ENCODE measurements around the gene JAZF1.
"Not testable (repeated sequence)": the region's sequence is repeated elsewhere in the genome, so short reads cannot be mapped to it uniquely, and the experiment has no call there.

Gene JAZF1

DNA sequence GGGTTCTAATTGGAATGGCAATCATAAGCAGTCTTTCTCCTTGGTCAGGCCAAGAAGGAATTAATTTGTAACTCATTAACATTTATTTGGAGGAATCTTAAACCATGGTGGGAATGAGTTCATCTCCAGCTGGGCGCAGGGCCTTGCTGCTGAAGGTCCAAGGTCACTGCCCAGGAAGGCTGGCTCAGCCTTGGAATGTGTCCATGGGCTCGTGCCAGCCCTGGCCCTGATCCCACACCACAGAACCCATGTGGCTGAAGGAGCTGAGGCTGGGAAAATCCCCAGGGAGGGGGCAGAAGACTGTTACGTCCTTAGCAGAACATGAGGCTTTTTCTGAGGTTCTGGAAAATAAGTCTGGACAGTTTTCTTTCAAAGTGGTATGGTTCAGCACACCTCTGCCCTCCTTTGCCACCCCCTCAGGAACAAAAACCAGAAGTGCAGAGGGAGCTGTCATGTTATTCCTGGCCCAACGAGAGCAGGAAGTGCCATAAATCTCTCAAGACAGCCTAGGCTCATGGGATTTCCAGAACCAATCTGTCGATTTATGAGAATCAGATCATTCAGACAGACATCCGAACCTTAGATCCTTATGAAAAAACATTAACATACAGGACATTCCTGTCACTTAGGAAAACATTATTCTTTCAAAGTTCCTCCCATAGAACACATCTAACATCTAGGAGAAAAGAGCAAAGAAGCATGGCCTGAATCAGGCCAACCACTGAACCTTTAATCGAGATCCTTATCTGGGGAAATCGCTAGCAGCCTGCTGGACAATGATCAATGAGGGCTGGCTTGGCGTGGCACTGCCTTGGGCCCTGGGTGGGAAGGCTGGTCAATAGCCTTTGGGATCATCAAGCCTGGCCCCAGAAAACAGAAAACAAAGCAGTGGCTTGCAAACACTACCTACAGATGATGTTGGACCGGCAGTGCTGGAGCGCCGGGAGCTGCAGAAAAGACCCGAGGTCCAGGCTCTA is 306.3 kb downstream of the JAZF1 start:
- DNase-seq (ENCODE audit: low spot score) = peak; percentile 63

DNA sequence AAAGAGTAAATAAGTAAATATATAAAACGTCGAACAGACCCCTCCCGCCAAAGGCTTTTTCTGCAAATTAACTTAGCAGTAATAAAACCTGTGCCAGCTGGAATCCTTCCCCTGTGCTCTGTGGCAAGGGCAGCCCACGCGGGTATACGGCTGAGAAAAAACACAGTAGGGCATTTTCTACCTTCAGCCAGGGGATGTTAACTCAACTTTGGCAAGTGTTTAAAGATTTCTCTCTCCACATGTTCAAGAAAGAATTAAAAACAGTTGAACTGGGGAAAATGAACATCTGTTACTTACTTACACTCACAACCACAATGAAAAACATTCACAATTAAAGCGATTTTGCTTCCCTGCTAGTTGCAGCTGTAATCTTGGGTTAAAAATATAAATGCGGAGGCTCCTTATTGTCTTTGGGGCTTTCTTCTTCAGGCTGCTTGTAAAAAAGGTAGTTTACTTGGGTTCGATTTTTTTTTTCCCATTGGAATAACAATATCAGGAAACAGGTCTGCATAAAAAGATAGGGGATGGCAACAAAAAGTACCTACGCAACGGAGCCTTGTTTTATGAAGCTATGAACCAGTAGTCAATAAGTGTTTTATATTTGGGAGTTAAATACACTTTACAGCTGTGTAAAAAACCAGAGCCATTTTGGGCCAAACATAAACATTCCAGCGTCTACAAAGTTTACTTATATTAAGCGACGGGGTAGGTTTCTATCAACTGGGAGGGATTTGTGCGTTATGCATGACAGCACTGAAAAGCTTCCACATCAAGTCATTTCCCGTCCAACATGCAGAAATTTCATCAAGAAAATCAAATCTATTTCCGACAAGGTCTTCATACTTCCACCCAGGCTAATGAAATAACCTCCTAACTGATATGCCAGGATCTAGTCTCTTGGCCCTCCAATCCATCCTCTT is 308.0 kb downstream of the JAZF1 start:
- DNase-seq (ENCODE audit: low spot score) = no peak

DNA sequence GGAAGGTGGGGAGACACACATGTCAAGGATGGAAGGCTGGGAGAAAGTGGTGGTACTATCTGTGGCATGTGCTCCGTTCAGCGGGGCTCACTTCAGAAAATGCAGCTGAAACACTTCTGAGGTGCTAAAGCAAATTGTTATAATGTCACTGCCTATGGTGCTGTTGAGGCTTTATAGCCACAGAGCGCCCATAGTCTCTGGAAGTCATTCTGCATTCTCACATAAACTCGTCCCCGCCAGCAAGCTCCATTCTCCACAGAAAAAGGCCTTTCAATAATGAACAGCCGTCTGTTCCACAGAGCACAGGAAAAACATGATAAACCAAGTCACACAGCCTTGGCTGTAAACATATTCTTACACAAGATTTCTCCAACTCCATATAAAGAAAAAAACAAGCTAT is 308.7 kb downstream of the JAZF1 start:
- DNase-seq (ENCODE audit: low spot score) = peak; percentile 39

DNA sequence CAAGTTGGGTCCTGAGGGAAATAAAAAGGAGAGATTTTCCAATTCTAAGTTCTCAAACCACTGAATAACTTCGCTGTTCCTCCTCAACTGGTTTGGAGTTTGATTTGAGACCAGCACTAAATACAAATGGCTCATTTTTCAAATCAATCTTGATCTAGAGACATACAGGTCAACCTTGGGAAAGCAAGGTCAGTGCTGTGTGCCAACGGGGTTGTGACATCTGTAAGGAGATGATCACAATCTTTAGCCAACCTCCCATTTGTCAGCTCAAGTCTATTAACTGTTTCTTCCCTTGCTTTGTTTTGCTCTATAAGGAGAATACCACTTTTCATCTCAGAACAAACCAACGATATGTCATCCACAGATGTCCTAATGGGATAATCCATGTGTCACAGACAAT is 309.5 kb downstream of the JAZF1 start:
- DNase-seq (ENCODE audit: low spot score) = no peak

DNA sequence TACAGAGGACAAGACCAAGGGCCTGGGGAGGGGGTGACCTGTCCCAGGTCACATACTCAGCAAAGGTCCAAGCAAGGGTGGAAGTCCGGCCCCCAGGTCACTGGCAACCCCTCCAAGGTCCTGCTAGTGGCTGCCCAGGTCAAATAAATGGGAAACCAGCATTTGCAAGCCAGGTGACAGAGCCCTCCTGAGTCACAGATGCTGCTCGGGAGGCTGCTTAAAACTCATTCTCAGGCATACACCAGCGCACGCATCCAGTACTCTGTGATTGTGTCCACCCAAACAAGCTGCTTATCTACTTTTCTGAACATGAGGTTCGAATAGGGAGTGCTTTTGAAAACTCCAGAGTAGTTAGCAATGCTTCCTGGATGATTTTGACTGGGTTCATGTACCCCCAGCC is 310.0 kb downstream of the JAZF1 start:
- no peak for DNase-seq (ENCODE audit: low spot score)

DNA sequence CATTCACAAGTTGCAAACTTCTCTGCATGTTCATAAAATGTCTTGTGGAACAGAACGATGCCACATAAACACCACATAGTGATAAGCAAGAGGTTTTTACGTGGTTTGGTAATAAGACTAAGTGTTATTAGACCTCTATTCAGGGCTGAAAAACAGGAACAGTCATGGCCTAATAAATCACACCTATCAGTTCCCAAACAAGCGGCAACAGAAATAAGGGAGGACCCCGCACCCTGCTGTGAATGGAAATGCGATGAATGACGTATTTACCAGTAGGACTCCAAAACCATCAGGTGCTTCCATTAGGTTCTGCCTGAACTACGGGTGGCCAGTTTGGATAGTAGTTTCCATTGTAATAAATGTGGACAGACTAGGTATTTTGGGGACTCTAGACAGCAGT is 311.5 kb downstream of the JAZF1 start:
- no peak for DNase-seq (ENCODE audit: low spot score)

DNA sequence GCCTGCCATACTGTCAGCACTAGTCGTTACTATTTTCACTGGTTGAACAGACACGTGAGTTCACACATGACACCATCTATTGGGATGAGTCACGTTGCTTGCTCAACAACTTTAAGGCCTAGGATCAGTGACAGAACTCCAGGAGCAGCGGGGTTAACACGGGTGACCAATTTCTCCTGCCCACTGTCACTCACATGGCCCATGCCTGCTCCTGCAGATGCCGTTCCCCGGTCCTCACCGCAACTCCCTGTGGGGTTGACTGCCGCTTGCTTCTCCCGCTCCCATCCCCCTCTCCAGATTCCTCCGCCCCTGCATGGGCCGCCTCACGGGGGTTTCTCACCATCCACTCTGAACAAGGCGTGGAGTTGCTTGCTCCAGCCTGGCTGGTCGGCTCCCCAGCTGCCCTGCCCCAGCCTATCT is 312.5 kb downstream of the JAZF1 start:
- DNase-seq (ENCODE audit: low spot score) = no peak

DNA sequence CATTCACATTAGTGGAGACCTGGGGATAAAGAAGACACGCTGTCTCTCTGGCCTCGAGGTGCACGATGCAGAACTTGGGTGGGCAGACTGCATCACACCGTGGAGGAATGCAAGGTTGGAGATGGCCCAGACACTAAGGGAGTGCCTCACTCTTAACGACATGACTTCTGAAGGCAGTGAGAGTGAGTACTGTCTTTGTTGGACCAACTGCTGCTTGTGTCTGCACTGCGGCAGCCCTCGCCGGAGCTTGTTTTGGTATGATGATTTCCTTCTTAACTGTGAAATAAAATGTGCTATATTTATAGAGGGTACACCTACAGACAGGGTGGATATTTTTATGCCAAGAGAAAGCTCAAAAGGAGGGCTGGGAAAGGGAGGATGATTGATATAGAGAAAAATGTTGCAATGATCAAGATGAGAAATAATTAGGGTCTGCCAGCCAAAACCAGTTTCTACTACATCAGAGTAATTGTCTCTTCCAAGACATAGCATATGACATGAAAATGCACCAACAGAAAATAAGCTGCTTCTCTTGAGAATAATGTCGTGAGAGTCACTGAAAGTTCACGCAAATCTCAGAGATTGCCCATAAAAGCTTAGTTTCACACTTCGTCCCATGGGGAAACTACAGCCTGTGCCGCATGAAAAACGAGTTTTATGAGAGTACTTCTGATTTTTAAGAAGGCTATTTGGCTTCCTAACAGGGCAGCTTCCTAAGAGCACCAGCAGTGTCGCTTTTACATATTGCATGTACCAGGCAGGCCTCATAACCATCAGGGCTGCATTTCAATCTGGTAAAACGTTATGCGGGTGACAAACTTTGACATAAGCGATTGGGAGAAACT is 313.5 kb downstream of the JAZF1 start:
- no peak for DNase-seq (ENCODE audit: low spot score)

DNA sequence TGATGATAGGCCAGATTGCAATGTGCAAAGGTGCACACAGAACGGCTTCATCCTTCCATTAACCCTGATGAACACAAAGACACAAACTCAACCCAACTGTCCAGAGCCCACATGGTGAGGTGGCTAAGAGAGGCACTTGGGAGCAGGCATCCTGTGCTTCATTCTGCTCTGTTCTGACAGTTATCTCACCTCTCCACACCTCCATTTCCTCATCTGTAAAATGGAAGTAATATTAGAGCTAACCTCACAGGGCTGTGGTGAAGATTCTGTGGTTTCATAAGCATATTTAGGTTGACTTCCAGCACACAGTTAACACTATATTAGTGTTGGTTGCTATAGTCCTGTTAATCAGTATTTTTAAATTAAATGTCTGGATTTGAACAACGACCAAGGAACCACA is 314.3 kb downstream of the JAZF1 start:
- DNase-seq (ENCODE audit: low spot score) = no peak

DNA sequence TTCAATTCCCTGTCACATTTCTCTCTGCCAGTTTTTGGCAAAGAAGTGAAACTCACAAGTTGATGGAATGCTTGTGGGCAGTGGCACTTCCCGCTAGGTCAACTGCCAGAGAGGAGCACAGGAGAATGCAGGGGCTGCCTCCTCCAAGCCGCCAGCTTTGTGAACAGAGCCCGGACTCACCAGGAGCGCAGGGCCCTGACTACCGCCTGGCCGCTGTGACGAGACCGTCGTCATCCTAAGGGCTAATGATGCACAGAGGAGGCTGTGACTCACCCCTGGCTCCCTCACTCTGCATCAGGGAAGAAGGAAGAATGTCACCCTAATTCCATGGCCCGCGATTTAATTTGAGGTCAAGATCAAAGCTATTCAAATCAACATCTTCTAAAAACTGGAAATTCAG is 316.7 kb downstream of the JAZF1 start:
- no peak for DNase-seq (ENCODE audit: low spot score)

DNA sequence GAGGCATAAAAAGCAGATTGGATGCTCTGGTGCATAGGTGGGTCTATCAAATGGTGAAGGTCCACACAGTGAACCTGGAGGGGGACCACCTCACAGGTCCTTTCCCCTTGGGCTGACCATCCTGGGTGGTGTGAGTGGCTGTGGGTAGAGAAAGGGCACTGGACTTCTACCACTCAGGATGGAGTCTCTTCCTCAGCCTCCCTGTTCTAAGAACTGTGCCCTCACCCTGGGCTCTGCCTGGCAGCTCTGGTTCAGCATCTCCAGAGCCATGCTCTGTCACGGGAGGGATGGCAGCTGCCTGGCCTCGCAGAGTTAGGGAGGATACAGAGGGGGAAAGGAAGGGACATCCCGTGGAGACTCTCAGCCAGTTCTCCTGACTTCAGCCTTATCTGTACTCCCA is 318.8 kb downstream of the JAZF1 start:
- no peak for DNase-seq (ENCODE audit: low spot score)

DNA sequence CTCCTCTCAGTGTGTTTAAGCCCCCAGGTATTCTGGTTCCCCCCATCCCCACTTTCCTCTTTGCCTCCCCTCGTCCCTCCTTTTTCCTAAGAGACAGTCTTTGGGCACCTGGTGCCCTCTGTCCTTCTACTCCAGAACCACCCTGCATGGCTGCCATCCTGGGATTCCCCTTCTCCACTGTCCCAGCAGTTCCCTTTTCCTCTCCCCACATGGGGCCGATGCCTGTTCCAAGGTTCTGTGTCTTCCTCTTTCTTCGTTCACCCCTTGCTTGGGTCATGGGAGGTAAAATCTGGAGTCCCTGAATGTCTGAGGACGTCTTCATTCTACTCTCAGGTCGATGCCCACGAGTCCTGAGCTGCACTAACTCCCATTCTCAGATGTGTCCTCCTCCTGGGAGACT is 319.8 kb downstream of the JAZF1 start:
- DNase-seq (ENCODE audit: low spot score) = no peak

DNA sequence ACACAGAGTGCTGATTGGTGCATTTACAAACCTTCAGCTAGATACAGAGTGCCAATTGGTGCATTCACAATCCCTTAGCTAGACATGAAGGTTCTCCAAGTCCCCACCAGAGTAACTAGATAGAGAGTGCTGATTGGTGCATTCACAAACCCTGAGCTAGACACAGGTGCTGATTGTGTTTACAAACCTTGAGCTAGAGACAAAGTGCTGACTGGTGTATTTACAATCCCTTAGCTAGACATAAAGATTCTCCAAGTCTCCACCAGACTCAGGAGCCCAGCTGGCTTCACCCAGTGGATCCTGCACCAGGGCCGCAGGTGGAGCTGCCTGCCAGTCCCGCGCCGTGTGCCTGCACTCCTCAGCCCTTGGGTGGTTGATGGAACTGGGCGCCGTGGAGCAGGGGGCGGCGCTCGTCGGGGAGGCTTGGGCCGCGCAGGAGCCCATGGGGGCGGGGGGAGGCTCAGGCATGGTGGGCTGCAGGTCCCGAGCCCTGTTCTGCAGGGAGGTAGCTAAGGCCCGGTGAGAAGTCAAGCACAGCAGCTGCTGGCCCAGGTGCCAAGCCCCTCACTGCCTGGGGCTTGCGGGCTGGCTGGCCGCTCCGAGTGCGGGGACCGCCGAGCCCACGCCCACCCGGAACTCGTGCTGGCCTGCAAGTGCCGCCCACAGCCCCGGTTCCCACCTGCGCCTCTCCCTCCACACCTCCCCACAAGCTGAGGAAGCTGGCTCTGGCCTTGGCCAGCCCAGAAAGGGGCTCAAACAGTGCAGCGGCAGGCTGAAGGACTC is 323.7 kb downstream of the JAZF1 start:
- DNase-seq (ENCODE audit: low spot score) = not testable (repeated sequence)

DNA sequence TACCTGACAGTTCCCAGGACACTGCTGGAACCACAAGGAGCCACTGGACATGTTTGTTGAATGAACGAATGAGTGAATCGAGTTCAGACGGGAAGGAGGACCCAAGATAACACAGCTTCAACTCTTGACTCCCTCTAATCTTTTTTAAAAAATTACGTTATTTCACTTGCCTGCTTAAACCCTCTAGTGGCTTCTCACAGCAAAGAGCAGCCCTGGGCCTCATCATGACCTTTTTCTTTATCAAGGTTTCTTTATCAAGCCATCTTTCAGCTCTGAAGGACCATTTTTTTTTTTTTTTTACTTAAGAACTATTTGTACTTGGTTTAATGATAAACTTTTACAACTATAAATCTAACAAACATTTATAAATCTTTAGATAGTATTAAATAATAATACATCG is 330.1 kb downstream of the JAZF1 start:
- DNase-seq (ENCODE audit: low spot score) = no peak

DNA sequence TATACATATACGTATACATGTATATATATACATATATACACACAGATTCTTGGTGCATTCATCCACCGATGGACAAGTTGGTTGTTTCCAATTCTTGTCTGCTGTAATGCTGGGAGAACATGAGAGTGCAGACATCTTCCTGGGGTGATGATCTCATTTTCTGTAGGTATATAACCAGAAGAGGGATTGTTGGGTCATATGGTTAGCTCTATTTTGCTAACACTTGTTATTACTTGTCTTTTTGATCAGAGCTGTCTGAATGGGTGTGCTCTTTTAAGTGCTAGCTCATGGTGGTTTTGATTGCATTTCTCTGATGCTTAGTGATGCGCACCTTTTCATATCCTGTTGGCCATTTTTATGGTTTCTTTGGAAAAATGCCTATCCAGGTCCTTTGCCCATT is 334.2 kb downstream of the JAZF1 start:
- DNase-seq (ENCODE audit: low spot score) = no peak

DNA sequence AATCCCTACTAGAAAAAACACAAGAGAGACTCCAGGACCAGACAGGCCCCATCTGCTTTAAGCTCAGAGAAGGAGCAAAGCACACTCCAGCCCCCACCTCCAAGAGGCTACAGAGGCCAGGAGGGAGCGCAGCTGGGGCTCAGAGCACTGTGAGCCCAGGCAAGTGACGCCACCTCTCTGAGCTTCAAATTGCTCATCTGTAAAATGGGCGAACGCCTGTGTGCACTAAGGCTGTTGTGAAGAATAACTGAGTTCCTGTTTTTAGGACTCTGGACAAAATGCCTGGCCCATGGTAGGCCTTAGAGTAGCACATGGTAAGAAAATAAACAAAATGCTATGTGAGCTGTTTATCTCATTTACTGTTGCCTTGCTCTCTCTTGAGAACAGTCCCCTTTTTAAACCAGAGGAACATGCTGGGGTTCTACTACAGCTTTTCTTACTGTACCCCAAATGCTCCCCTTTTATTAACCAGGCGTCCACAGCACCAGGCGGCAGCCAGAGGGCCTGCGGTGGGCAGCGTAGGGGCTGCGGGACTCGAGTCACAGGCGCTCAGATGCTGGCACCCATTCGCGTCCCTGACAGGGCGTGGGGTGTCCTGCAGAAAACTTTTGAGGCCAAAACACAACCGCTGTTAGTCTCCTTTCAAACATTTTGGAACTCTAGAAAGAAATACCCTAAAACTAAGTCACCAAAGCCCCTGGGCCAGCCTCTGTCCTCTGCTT is 336.9 kb downstream of the JAZF1 start:
- no peak for DNase-seq (ENCODE audit: low spot score)

DNA sequence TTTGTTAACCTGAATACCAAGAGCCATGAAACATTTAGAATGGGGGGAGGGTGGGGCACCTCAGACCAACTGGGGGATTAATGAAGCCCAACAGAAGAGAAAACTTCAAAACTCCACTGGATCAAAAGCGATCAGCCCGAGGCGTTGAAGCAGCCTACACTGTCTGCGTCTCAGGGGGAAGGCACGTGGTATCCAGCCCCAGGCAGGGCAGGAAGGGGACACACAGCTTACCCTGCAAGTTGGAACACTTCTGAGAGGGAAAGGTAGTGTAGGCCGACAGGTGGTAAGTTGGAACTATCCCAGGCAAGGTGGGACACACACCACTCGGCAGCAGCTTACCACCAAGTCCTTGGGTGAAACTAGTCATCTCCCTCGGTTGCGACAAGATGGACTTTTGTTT is 337.7 kb downstream of the JAZF1 start:
- DNase-seq (ENCODE audit: low spot score) = no peak

DNA sequence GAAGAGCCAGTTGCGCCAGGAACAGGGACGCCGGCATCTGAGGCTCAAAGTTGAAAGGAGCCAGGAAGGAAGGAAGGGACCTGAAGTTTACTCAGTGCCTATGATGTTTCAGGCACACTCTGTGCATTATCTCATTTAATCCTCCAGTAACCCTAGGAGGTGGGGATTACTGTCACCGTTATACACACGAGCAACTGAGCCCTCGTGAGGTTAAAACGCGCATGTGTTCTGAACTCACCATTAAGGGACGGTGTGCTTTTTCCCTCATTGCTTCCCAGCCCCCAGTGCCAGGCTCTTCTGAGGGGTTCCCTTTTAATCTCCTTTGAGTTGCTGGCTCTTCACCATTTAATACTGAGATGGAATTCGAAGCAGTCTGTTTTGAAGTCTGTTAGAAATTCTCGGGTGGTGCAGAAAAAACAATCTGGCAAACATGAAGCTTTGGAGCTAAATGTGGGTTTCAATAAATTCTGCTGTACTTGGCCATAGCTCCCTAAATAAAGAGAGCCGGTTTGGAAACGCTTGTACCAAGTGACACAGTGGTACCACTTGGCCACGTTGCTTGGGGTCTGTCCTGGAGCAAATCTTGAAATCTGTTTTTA is 338.4 kb downstream of the JAZF1 start:
- no peak for DNase-seq (ENCODE audit: low spot score)

DNA sequence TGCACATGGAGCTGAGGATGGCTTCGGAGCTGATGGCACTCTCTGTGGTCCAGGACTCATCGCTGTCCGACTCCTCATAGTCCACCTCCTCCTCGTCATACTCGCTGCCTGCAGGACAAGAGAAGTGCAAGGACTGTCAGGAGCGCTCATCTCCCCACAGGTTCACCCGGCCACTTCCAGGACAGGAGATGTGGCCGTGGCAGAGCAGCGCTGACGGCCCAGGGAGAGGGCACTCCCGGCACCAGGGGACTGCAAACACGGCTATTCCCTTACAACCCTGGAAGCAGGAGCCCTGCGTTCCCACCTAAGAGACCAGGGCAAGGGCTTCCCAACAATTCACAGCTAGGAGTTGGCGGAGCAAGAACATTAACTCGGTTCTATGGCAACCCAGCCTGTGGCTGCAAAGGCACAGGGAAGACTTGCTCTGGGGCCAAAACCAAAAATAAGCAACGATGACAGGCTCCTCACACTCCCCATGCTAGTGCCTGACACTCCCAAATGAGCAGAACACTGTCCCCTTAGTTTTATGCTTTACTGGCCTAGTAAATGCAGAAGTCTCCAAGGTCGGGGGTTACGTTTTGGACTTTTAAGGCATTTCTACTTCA is 339.7 kb downstream of the JAZF1 start:
- no peak for DNase-seq (ENCODE audit: low spot score)

DNA sequence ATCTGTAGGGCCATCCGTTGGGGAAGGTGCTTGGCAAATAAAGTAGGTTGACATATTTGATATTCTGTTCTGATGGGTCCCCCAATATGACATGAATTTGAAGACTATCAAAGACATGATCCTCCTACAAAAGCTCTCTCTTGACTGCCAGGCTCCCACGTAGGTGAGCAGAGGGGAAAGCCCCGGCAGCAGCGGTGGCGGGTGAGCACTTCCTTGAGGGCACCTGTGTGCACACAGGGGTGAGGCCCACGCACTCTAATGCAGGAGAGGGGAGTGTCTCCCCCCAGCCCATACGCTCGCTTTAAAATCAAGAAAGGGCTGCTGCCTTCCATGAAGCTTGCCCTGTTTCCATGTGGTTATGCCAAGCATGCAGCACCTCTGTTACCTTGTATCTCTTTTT is 340.3 kb downstream of the JAZF1 start:
- DNase-seq (ENCODE audit: low spot score) = no peak
